HG03196 (cell line): ENCODE measurements around the gene CCDC183.
"Not testable (repeated sequence)": the region's sequence is repeated elsewhere in the genome, so short reads cannot be mapped to it uniquely, and the experiment has no call there.

Experiments
- ATAC-seq: cut with Tn5 transposase; IDR thresholded peaks from one replicate; pipeline ENCODE4 v1.9.1; 2021; ENCODE audit not compliant: unreplicated experiment

The CCDC183 gene

DNA sequence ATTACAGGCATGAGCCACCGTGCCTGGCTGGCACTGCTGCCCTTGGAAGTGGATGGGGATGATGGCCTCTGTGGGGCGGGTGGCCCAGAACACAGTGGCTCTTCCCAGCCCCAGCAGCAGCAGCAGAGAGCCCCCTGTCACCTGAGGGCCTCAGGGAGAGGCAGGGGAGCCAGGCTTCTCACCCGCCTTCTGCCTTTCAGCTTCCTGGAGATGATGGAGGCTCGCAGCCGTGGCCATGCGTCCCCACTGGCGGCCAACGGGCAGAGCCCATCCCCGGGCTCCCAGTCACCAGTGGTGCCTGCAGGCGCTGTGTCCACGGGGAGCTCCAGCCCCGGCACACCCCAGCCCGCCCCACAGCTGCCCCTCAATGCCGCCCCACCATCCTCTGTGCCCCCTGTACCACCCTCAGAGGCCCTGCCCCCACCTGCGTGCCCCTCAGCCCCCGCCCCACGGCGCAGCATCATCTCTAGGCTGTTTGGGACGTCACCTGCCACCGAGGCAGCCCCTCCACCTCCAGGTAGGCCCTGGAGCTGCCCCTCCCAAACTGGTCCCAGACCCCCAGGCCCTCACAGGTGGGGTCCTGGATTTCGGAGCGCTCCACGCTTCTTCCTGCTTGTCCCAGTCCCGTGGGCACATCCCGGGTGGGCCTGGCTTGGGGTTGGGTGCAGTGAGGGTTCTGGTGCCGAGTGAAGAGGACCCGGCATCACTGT lies 41.2 kb downstream of the CCDC183 start:
- ATAC-seq: no peak

- not testable (repeated sequence) for ATAC-seq
These were observed 41.7 kb downstream of the CCDC183 start for GRCh38 chr9:136837856-136838277.

DNA sequence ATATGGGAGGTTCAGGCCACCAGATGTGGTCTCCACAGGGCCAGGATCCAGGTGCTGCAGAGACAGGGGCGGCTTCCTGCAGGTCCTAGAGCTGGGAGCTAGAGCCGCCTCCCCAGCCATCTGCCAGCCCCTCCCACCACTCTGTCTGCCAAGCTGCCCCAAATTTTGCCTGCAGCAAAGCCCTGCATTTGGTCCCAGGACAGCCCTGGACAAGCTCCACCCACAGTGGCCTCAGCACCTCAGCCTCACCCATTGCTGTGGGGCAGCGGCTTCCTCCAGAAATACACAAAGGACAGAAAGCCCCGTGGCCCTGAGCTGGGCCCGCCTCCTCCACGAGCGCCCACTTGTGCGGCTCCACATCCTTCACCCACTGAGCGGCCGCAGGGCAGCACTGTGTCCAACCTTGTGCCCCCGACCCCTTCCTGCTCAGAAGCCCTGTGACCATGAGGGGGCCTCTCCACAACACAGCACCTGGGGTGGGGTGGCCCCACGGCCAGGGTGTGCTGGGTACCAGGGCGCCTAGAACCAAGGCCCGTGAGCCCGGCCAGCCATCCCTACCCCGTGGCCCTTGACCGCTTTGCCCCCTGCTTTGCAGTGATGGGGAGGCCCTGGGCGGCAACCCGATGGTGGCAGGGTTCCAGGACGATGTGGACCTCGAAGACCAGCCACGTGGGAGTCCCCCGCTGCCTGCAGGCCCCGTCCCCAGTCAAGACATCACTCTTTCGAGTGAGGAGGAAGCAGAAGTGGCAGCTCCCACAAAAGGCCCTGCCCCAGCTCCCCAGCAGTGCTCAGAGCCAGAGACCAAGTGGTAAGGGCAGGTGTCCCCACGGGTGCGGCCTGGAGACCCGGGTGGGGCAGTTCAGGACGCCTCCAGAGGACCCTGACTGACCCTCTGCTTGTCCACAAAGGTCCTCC lies 42.4 kb downstream of the CCDC183 start:
- no peak for ATAC-seq

DNA sequence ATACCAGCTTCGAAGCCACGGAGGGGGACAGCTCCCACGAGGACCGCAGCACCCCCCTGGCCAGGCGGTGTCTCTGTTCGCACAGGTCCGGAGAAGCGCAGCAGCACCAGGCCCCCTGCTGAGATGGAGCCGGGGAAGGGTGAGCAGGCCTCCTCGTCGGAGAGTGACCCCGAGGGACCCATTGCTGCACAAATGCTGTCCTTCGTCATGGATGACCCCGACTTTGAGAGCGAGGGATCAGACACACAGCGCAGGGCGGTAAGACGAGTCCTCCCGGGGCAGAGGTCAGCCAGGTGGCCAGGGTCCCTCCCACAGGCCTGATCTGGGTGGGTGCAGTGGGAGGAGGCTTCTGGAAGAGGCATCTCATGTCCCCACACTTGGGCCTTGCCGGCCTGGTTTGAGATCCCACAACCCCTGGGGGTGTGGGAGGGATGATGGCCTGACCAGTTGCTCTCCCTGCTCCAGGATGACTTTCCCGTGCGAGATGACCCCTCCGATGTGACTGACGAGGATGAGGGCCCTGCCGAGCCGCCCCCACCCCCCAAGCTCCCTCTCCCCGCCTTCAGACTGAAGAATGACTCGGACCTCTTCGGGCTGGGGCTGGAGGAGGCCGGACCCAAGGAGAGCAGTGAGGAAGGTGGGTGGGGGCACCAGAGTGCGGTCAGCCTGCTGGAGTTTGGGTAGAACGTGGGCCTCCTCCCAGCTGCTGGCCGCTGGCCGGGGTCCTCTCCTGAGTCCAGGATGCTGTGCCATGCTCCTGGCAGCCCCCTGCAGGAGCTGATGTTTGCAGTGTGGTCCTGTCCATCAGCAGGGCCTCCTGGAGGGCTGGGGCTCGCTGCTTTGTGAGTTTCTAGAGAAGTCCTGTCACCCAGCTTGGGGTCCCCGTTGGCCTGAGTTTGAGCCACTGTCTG lies 43.3 kb downstream of the CCDC183 start:
- no peak for ATAC-seq

DNA sequence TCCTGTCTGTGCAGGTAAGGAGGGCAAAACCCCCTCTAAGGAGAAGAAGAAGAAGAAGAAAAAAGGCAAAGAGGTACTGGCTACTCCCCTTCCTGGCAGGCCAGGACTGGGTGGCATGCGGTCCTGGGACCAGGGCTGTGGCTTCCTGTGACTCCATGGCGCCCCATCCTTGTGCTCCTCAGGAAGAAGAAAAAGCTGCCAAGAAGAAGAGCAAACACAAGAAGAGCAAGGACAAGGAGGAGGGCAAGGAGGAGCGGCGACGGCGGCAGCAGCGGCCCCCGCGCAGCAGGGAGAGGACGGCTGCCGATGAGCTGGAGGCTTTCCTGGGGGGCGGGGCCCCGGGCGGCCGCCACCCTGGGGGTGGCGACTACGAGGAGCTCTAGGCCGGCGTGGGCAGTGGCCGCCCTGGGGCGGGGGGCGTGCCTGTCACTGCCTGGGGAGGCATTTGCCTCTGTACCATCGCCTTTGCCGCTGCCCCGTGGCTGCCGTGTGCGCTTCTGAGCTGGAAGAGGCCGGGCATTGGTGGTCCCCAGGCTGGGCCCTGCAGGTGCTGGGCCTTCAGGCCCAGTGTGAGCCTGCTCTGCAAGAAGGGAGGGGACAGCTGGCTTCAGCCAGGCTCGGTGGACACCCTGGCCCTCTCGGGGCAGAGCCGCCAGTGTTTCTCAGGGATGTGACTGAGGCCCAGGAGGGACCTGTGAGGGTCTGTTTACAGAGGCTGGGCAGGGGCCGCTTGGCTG lies 44.2 kb downstream of the CCDC183 start:
- no peak for ATAC-seq

DNA sequence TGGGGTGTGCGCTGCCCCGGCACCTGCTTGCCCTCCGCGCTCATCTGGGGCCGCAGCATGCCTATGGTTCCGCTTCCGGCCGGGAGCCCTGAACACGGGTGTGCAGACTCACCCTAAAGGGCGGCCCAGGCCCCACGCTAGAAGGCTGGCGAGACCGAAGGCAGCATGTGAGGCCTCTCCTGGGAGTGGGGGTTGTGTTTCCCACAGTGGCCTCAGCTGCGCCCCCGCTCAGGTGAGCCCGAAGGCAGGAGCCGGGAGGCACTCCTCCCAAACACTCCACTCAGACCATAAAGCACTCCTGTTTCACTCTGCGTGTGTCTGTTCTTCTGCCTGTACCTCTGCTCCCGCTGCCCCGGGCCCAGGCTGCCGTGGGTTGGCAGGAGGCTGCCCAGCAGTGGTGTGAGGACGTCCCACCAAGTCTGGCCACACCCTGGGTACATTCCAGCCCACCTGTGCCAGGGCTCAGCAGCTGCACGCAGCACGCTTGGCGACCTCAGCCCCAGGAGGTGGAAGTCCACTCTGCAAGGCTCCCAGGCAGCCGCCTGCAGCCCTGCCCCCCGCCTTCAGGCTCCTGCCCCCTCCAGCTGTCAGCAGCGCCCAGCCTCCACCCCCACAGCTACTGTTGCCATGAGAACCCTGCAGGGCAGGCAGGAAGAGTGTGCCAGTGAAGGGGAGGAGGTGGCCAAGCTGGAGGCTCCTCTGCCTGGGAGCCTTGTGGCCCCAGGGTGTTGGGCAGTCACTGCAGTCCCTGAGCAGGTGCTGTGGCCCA lies 44.9 kb downstream of the CCDC183 start:
- ATAC-seq: no peak

DNA sequence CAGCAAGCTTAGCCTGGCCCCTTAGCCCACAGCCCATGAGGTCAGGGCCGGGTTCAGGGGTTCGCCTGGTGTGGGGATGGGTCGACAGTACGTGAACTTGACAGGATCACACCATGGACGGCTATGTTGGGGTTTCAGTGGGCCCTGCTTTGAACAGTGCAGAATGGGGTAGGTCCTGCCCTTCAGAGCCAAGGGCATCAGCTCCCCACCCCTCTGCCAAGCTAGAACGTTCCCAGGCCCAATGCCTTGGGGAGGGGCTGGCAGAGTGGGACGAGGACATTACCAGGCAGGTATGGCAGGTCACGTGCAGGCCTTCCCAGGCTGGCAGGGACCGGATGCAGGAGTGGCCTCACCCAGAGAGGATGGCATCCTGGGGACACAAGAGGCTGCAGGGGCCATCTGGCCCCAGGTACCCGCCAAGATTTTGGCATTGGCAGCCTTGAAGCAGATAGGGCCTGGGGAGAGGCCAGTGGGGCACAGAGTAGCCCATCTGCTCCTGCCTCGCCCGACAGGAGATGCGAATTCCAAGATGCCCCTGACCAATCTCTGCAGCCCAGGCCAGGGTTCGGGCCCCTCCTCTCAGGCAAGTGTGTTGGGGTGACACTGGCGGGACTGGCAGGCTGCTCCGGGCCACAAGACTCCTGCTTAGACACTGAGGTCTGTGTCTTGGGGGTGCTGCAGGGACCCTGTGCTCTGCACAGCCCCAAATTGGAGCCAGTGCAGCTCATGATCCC lies 45.7 kb downstream of the CCDC183 start:
- not testable (repeated sequence) for ATAC-seq

DNA sequence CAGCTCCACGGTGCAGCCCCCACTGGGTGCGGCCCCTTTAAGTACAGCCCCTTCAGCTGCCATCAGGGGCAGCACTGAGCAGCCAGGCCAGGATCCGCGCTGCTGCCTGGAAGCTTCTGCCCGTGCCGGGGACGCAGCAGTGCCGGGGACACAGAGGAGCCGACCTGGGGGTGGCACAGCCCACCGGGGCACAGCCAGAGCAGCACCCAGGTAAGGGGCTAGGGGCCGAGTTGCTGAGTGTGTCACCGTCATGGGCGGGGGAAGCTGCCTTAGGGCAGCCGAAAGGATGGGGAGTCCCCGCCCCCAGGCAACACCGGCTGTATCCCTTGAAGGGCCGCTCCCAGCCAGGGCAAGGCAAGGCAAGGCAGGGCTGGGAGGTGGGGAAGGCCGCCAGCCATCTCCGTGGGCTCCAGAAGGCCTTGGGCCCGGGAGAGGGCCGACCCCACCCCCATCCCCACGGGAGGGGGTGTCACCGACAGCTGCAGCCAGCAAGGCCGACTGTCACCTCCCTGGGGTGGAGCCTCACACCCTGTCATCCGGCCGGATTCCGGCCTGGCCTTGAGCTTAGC lies 46.3 kb downstream of the CCDC183 start, which contains the start of gene AJM1:
TSS of gene AJM1 (plus strand) at position 99 of the 569 bp plus-strand sequence. CDS start 1,937 bp downstream, outside the sequence.
- peak; percentile 60 for ATAC-seq

GRCh38 chr9:136843159-136843800 lies 47.1 kb downstream of the CCDC183 start:
- not testable (repeated sequence) for ATAC-seq

GRCh38 chr9:136843801-136844740 lies 47.9 kb downstream of the CCDC183 start:
- not testable (repeated sequence) for ATAC-seq

DNA sequence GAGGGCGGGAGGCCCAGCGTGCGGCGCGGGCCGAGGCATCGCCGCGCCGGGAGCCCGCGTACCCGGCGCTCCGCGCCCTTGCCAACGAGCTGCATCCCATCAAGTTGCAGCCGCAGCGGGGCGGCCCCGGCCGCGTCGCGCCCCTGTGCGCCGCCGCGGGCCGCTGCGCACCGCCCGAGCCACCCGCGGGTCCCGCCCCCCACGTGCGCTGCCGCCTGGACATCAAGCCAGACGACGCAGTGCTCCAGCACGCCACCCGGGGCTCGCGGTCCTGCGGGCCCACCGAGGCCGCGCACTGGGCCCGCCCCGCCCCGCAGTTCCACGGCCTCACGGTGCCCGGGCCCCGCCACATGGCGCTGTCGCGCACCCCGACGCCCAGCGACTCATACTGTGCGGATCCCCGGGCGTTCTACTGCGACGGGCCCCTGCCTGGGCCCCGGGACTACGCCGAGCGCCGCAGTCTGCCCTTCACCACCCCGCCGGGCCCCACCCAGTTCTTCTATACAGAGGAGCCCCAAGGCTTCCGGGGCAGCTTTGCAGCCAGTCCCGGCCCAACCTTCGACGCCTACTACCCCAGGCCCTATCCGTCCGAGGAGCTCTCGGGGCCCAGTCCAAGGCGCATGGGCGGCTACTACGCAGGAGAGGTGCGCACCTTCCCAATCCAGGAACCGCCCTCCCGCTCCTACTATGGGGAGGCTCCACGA lies 48.8 kb downstream of the CCDC183 start:
- ATAC-seq: no peak

DNA sequence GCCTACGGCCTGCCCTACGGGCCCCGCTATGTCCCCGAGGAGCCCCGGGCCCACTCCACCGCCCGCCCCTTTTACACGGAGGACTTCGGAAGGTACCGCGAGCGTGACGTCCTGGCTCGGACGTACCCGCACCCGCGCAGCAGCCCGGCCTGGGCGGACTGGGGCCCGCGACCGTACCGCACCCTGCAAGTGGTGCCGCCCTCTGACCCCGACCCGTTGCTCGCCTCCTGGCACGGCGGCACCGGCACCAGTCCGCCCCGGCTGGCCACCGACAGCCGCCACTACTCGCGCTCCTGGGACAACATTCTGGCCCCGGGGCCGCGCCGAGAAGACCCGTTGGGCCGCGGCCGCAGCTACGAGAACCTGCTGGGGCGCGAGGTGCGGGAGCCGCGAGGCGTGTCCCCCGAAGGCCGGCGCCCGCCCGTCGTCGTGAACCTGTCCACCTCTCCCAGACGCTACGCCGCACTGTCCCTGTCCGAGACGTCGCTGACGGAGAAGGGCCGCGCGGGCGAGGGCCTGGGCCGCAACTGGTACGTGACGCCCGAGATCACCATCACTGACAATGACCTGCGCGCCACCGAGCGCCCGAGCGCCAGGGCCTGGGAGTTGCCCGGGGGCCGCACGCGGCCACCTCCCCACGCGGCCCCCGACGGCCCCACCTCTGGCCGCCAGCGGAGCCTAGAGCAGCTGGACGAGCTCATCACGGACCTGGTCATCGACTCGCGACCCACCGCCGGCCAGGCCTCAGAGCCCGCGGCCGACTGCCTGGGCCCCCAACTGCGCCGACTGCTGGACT lies 49.5 kb downstream of the CCDC183 start:
- no peak for ATAC-seq

GRCh38 chr9:136846376-136847087 lies 50.4 kb downstream of the CCDC183 start:
- ATAC-seq: no peak

- no peak for ATAC-seq
These were observed 51.1 kb downstream of the CCDC183 start for GRCh38 chr9:136847088-136847825.
